RWPE2 (cell line): ENCODE measurements around the gene RNF214.

Experiments used
- ATAC-seq: fragments of 200-7000 bp; cut with Tn5 transposase; 3 replicates; pipeline ENCODE4 v1.9.1; 2021; ENCODE audit warnings: low read depth
- DNase-seq: peaks from one replicate; pipeline ENCODE4 v3.0.0-alpha.2; 2020; ENCODE audit warnings: low spot score
- H3K27ac ChIP-seq: fragments of 450-650 bp; 2 replicates; pipeline ENCODE4 v1.5.1; 2017; ENCODE audit warnings: mild to moderate bottlenecking; ENCODE audit not compliant: poor library complexity, severe bottlenecking
- H3K27me3 ChIP-seq: fragments of 250-450 bp; sonication (Bioruptor Pico); 2 replicates; pipeline ENCODE4 v1.5.1; 2021; ENCODE audit warnings: mild to moderate bottlenecking, moderate library complexity; ENCODE audit not compliant: insufficient read depth, poor library complexity, severe bottlenecking
- H3K36me3 ChIP-seq: fragments of 250-450 bp; sonication (Bioruptor Pico); 2 replicates; pipeline ENCODE4 v1.5.1; 2020; ENCODE audit warnings: low read depth, mild to moderate bottlenecking, moderate library complexity
- H3K4me1 ChIP-seq: fragments of 250-450 bp; sonication (Bioruptor Pico); 2 replicates; pipeline ENCODE4 v1.5.1; 2021; ENCODE audit warnings: mild to moderate bottlenecking, moderate library complexity; ENCODE audit not compliant: insufficient read depth, poor library complexity, severe bottlenecking
- H3K4me3 ChIP-seq: fragments of 250-450 bp; sonication (Bioruptor Pico); 2 replicates; pipeline ENCODE4 v1.5.1; 2021; ENCODE audit warnings: mild to moderate bottlenecking, moderate library complexity; ENCODE audit not compliant: severe bottlenecking
- H3K9me3 ChIP-seq: fragments of 250-450 bp; sonication (Bioruptor Pico); 2 replicates; pipeline ENCODE4 v1.5.1; 2021; ENCODE audit warnings: mild to moderate bottlenecking, moderate library complexity; ENCODE audit not compliant: severe bottlenecking
- CTCF ChIP-seq: fragments of 450-650 bp; IDR thresholded peaks from one replicate; pipeline ENCODE4 v1.5.1; 2017; ENCODE audit warnings: mild to moderate bottlenecking, moderate library complexity; ENCODE audit not compliant: poor library complexity, severe bottlenecking

Gene RNF214

GRCh38 chr11:117201658-117202305 lies 30.7 kb upstream of the RNF214 start:
- no peak for DNase-seq
- no peak overlapping the region for H3K27ac ChIP-seq
- 0 out of 2 replicates have a peak, but pooled peaks cover 6% of the 10 kb centered on the region for H3K36me3 ChIP-seq
- H3K9me3 ChIP-seq = no peaks in the 10 kb centered on the region
- H3K4me1 ChIP-seq = peaks cover 4% of the 10 kb centered on the region
- ATAC-seq = no peak
- TF ChIP-seq CTCF = no peak
- no peak overlapping the region for H3K4me3 ChIP-seq
- H3K27me3 ChIP-seq = no peaks in the 10 kb centered on the region

- H3K27me3 ChIP-seq = no peaks in the 10 kb centered on the region
- H3K36me3 ChIP-seq = 0 out of 2 replicates have a peak, but pooled peaks cover 6% of the 10 kb centered on the region
- no peaks in the 10 kb centered on the region for H3K9me3 ChIP-seq
- no peak for TF ChIP-seq CTCF
- ATAC-seq = no peak
- no peak overlapping the region for H3K4me3 ChIP-seq
- H3K27ac ChIP-seq = no peak overlapping the region
- DNase-seq = no peak
- peaks cover 4% of the 10 kb centered on the region for H3K4me1 ChIP-seq
Measured at GRCh38 chr11:117202386-117203068, 29.9 kb upstream of the RNF214 start.

GRCh38 chr11:117203069-117203407 lies 29.4 kb upstream of the RNF214 start:
- Histone ChIP-seq H3K9me3 (no peaks in the 10 kb centered on the region), H3K4me3 (no peak overlapping the region), H3K4me1 (peaks cover 4% of the 10 kb centered on the region), H3K27me3 (no peaks in the 10 kb centered on the region), H3K36me3 (0 out of 2 replicates have a peak, but pooled peaks cover 6% of the 10 kb centered on the region), H3K27ac (no peak overlapping the region)
- DNase-seq (no peak), ATAC-seq (no peak)
- TF ChIP-seq CTCF = no peak

GRCh38 chr11:117204283-117205080 lies 28.0 kb upstream of the RNF214 start:
- H3K27me3 ChIP-seq = no peaks in the 10 kb centered on the region
- no peaks in the 10 kb centered on the region for H3K4me1 ChIP-seq
- no peak overlapping the region for H3K27ac ChIP-seq
- no peak for TF ChIP-seq CTCF
- no peak overlapping the region for H3K4me3 ChIP-seq
- no peaks in the 10 kb centered on the region for H3K9me3 ChIP-seq
- H3K36me3 ChIP-seq = 0 out of 2 replicates have a peak, but pooled peaks cover 6% of the 10 kb centered on the region
- no peak for DNase-seq
- no peak for ATAC-seq
